Natural killer cell (primary cell): Measurements from ENCODE around the gene DOCK7. TPM values are rescaled to one million over a fixed set of nuclear protein-coding genes. Genes with fewer than 3 reads are reported as not detected.

Source experiments
- ATAC-seq, 3 donors: fragments of 150-1000 bp in 2 of 3; fragments of 200-7000 bp in 1 of 3; cut with Tn5 transposase; 1 replicate in 1 of 3; 2 replicates in 2 of 3; pipeline ENCODE4 v1.10.0; 2021; ENCODE audit warnings: mild to moderate bottlenecking in 2 of 3, moderate library complexity in 2 of 3
- DNase-seq, 2 donors: peaks; one replicate each; pipeline versions ENCODE4 v3.0.0 to v3.0.0-alpha.2; 2013 to 2021; ENCODE audit warnings: mixed read lengths in 1 of 2
- H3K27ac ChIP-seq: one replicate; pipeline ENCODE4 v1.5.1; 2013; ENCODE audit warnings: mild to moderate bottlenecking, low read length
- H3K27me3 ChIP-seq: one replicate; pipeline ENCODE4 v1.6.1; 2013; ENCODE audit warnings: low read length; ENCODE audit not compliant: control insufficient read depth, insufficient read depth
- H3K36me3 ChIP-seq: one replicate; pipeline ENCODE4 v1.6.1; 2013; ENCODE audit warnings: low read length; ENCODE audit not compliant: control insufficient read depth, insufficient read depth
- H3K4me1 ChIP-seq: one replicate; pipeline ENCODE4 v1.6.1; 2013; ENCODE audit warnings: low read length; ENCODE audit not compliant: control insufficient read depth, insufficient read depth
- H3K4me3 ChIP-seq: one replicate; pipeline ENCODE4 v1.5.1; 2013; ENCODE audit warnings: low read length
- H3K9me3 ChIP-seq: one replicate; pipeline ENCODE4 v1.6.1; 2013; ENCODE audit warnings: low read length; ENCODE audit not compliant: control insufficient read depth, insufficient read depth
- H3K27ac Mint-ChIP-seq, 2 donors: one replicate each; pipeline ENCODE4 v1.8.0; 2022; ENCODE audit warnings: mild to moderate bottlenecking in 2 of 2, mixed read lengths in 2 of 2, moderate library complexity in 1 of 2
- H3K27me3 Mint-ChIP-seq, 2 donors: one replicate each; pipeline ENCODE4 v1.8.0; 2022; ENCODE audit warnings: low read depth in 2 of 2, mixed read lengths in 2 of 2
- H3K36me3 Mint-ChIP-seq: one replicate; pipeline ENCODE4 v1.8.0; 2022; ENCODE audit warnings: mixed read lengths
- H3K4me1 Mint-ChIP-seq, 2 donors: one replicate each; pipeline ENCODE4 v1.8.0; 2022; ENCODE audit warnings: mixed read lengths in 2 of 2
- H3K4me3 Mint-ChIP-seq: one replicate; pipeline ENCODE4 v1.8.0; 2022; ENCODE audit warnings: mild to moderate bottlenecking, moderate library complexity, mixed read lengths
- H3K9me3 Mint-ChIP-seq, 2 donors: one replicate each; pipeline ENCODE4 v1.8.0; 2022; ENCODE audit warnings: mixed read lengths in 2 of 2
- CTCF ChIP-seq: fragments of 200-600 bp; IDR thresholded peaks from one replicate; pipeline ENCODE4 v1.8.0; 2022; ENCODE audit warnings: antibody characterized with exemption
- WGBS: methylation state at CpG from one replicate; pipeline ENCODE4 v1.1.7; 2013; ENCODE audit warnings: missing lambda C conversion rate; ENCODE audit not compliant: insufficient coverage; 5-methylcytosine and 5-hydroxymethylcytosine counted together
- intact Hi-C: fragments of 100-400 bp; cut with micrococcal nuclease; formaldehyde crosslinking; loops from one replicate; pipeline ENCODE4 v1.14.2; 2022
- total RNA-seq, 4 donors: library from RNA; stranded (reverse); fragments of 120-200 nt in 1 of 4; gene quantifications; one replicate each; pipeline versions ENCODE4 v1.2.3 to v1.2.4, GENCODE V29; 2013 to 2022

Gene DOCK7
- total RNA-seq, 3 donors from 2014 or later (not counting 1 experiment from before 2014, with no cell fraction given) = 4.3 to 13.1 (median 6.0) TPM

GRCh38 chr1:62407398-62408009 is 280.7 kb downstream of the DOCK7 start:
- peak in 2 of 3 donors; percentile 44 to 55 for ATAC-seq
- H3K9me3 ChIP-seq = no peaks in the 10 kb centered on the region
- H3K27me3 Mint-ChIP-seq = no peaks in the 10 kb centered on the region
- peak; percentile 87 for TF ChIP-seq CTCF
- no peaks in the 10 kb centered on the region for H3K36me3 Mint-ChIP-seq
- H3K4me3 ChIP-seq = no peak overlapping the region
- H3K4me1 Mint-ChIP-seq = no peaks in the 10 kb centered on the region
- WGBS = 77% methylated on average over 12 of the region's 12 CpGs
- H3K27ac ChIP-seq = no peak overlapping the region
- H3K36me3 ChIP-seq = no peaks in the 10 kb centered on the region
- no peak overlapping the region for H3K4me3 Mint-ChIP-seq
- DNase-seq = peak in 1 of 2 donors; percentile 74
- no peaks in the 10 kb centered on the region for H3K4me1 ChIP-seq
- H3K27ac Mint-ChIP-seq = no peak overlapping the region
- no peaks in the 10 kb centered on the region for H3K27me3 ChIP-seq
- H3K9me3 Mint-ChIP-seq = no peaks in the 10 kb centered on the region
- intact Hi-C loops = loop anchor here (1.0 to 5.0 kb wide), 2 partner anchors 232 to 325 kb away; no protein-coding TSS in a partner anchor

GRCh38 chr1:62406576-62406975 is 281.6 kb downstream of the DOCK7 start:
- Histone ChIP-seq H3K9me3 (no peaks in the 10 kb centered on the region), H3K36me3 (no peaks in the 10 kb centered on the region), H3K4me1 (no peaks in the 10 kb centered on the region), H3K27me3 (no peaks in the 10 kb centered on the region), H3K27ac (no peak overlapping the region), H3K4me3 (no peak overlapping the region)
- WGBS = 71% methylated on average over 3 of the region's 3 CpGs
- TF ChIP-seq CTCF = no peak
- H3K4me1 Mint-ChIP-seq = no peaks in the 10 kb centered on the region
- ATAC-seq (no peak), DNase-seq (no peak)
- H3K4me3 Mint-ChIP-seq = no peak overlapping the region
- intact Hi-C loops = loop anchor here (5.0 kb wide), 1 partner anchor 324 kb away; no protein-coding TSS in a partner anchor
- H3K9me3 Mint-ChIP-seq = no peaks in the 10 kb centered on the region
- no peaks in the 10 kb centered on the region for H3K27me3 Mint-ChIP-seq
- no peaks in the 10 kb centered on the region for H3K36me3 Mint-ChIP-seq
- no peak overlapping the region for H3K27ac Mint-ChIP-seq

GRCh38 chr1:62405247-62405646 is 282.9 kb downstream of the DOCK7 start:
- Mint-ChIP-seq H3K4me3 (no peak overlapping the region), H3K27ac (no peak overlapping the region), H3K27me3 (no peaks in the 10 kb centered on the region), H3K9me3 (no peaks in the 10 kb centered on the region), H3K36me3 (no peaks in the 10 kb centered on the region), H3K4me1 (no peaks in the 10 kb centered on the region)
- intact Hi-C loops = loop anchor here (5.0 kb wide), 1 partner anchor 323 kb away; no protein-coding TSS in a partner anchor
- no peaks in the 10 kb centered on the region for H3K27me3 ChIP-seq
- DNase-seq = no peak
- ATAC-seq = no peak
- H3K9me3 ChIP-seq = no peaks in the 10 kb centered on the region
- WGBS = 93% methylated on average over 2 of the region's 2 CpGs
- no peak for TF ChIP-seq CTCF
- H3K36me3 ChIP-seq = no peaks in the 10 kb centered on the region
- no peak overlapping the region for H3K27ac ChIP-seq
- no peaks in the 10 kb centered on the region for H3K4me1 ChIP-seq
- H3K4me3 ChIP-seq = no peak overlapping the region

Other genes with a start within 250 kb of the DOCK7 start
- not detected for gene ANGPTL3, start 90.9 kb downstream of the DOCK7 start, total RNA-seq
- gene ATG4C, start 95.7 kb upstream of the DOCK7 start, total RNA-seq = 1 to 10 TPM; 4.8 to 9.7 (median 6.3) TPM